HUDEP-2 (cell line): ENCODE data around the gene COL27A1.
"Not testable (repeated sequence)": the region's sequence is repeated elsewhere in the genome, so short reads cannot be mapped to it uniquely, and the experiment has no call there.

Experiments
- DNase-seq, 76 experiments: peaks; one replicate each; lab custom pipeline; 2025; ENCODE audit not compliant: unreplicated experiment in 76 of 76; lab: John Stamatoyannopoulos, UW

The COL27A1 gene

DNA sequence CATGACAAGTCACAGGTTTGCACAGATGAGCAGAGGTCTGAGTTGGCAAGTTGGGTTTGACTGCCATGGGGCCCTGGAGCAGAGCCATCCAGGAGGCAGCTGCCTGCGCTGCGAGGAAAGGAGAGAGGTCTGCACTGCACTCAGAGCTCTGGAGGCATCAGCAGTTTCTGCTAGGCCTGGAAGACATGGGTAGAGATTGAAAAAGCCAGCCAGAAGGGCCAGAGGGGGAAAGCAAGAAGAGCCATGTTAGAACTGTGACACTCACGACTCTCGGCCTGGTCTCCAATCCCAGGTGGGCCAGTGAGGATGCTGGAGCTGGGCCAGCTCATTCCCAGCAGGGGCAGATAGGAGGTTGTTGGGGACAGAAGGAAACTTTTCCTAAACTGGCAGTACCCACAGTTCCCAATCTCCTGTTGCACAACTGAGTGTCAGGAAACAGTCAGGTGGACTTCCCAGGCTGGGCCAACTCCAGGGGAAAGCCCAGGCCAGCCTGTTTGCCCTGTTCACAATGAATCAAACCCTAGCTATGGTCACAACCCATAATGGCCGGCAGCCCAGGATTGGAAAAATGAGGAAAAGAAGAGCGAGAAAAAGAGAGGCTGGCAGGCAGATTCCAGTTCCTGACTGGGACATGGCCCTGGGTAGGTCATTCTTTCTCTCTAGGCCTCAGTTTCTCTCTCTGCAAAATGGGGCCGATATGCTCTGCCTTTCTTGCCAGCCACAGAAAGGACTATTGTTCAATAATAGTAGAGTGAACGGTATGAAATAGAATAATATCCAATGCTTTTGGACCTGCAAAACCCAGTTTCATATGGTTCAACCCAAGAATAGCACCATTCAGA is 159.8 kb downstream of the COL27A1 start:
- DNase-seq, result no peak

DNA sequence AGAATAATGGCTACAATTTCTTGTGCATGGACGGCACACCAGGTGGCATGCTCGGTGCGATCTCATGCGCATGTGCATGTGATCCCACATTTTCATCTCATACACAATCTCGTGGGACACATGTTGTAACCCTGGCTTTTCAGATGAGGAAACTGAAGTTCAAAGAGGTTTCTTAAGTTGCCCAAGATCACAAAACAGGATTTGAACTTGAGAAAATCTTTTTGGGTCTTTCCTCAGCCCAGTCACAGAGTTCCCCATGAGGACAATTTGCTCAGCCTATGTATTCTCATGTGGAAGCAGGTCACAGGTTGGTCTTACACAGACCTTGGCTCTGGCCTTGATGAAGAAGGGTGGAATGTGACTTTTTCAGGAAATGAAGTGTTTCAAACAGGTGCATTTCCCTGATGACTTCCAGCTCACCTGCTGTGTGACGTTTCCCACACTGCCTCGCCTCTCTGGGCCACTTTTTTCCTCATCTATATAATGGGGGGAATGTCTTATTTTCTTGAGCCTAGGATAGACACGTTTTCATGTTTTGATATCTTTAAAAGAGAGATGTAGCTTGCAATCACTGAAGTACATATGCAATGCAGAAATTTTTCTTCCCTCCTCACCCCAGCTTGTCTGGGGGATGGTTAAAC is 160.5 kb downstream of the COL27A1 start:
- DNase-seq, result no peak

DNA sequence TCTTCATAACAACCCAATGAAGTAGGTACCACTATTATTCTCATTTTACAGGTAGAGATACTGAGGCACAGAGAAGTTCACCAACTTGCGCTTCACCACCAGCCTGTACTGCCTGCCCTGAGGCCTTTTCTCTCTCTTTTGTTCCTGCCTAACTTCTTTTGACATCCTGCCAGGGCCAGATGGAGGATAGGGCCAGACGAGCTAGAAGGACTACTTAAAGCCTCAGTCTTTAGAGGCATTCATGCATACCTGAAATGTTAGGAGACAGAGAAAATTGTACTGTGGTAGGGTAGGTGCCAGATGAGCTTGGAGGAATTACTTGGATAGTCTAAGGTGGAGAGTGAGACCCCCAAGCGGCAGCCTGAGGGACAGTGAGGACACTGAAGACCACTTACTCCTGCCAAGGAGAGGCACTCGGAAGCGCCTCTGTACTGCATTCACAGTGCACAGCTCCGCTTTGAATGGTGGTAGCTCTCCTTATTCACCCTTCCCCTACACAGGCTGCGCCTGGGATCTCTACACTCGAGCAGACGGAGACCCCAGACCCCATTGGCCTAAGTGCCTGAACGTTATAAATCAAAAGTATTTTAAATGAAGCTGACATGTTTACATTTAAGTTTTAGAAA is 161.4 kb downstream of the COL27A1 start:
- DNase-seq, result no peak

GRCh38 chr9:114317665-114318357 is 162.5 kb downstream of the COL27A1 start:
- DNase-seq, result no peak

DNA sequence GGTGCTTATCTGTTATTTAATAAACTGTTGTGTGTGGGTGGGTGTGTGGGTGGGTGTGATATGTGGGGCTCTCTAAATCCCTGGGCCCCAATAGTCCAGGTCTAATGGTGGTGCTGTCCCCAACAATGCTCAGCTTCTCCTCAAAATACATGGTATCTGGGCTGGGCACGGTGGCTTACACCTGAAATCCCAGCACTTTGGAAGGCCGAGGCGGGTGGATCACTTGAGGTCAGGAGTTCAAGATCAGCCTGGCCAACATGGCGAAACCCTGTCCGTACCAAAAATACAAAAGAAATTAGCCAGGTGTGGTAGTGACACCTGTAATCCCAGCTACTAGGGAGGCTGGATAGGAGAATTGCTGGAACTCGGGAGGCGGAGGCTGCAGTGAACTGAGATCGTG is 163.1 kb downstream of the COL27A1 start:
- DNase-seq, result no peak

DNA sequence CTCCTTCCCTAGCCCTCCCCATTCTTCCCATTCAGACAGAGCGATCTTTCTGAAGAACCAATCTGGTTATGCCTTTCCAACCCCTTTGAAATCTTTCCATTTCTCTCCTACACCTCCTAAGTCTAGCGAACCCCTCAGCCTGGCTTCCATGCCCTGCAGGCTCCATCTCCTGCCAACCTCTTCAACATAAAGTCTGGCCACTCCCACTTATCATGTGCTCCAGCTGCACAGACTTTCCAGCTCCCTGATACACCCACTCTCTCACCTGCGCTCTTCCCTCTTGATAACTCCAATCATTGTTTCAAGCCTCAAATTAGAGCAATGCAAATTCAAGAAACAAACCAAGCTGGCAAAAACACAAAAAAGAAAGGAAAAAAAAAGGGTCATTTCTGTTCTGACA is 163.8 kb downstream of the COL27A1 start:
- DNase-seq, result no peak

DNA sequence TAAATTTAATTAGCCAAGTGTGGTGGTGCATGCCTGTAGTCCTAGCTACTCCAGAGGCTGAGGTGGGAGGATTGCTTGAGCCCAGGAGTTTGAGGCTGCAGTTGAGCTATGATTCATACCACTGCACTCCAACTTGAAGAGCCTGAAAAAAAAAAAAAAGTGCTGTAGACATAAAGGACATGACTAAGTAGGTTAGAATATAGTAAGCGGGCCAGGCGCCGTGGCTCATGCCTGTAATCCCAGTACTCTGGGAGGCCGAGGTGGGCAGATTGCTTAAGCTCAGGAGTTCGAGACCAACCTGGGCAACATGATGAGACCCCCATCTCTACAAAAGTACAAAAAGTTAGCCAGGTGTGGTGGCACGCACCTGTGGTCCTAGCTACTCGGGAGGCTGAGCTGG is 165.4 kb downstream of the COL27A1 start:
- not testable (repeated sequence) for DNase-seq

DNA sequence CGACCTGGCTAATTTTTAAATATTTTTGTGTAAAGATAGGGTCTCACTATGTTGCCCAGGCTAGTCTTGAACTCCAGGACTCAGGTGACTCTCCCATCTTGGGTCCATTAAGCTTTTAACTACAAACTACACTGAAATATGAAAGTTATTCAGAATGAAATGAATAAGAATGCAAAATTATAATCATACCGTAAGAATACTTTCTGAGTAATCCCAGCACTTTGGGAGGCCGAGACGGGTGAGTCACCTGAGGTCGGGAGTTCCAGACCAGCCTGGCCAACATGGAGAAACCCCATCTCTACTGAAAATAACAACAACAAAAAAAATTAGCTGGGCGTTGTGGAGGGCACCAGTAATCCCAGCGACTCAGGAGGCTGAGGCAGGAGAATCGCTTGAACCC is 166.4 kb downstream of the COL27A1 start:
- DNase-seq, result no peak

DNA sequence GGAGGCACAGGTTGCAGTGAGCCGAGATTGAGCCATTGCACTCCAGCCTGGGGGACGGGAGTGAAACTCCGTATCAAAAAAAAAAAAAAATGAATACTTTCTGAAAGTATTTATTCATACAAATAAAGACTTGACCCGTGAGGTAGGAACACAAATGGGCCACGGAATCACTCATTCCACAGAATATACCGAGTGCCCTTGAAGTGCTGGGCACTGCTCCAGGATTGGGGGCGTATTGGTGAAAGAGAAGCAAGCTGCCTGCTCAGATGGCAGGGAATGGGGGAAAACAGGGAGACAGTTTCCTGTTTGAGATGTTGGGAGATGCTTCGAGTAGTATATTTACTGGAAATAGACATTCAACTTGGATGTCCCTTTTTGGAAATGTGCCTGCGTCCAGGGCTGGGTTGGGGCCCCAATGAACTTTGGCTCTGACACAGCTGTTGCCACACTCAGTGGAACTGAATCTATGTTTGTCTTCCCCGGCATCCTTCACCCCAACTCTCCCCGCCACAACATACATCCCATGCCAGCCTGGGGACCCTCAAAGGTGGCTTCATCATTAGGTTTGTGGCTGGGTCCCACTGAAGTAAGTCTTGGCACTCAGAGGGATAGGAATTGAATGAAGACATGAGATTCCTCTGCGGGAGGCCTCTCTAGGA is 167.0 kb downstream of the COL27A1 start:
- not testable (repeated sequence) for DNase-seq

- DNase-seq, result not testable (repeated sequence)
Measured at GRCh38 chr9:114322831-114323531, 167.6 kb downstream of the COL27A1 start, which contains the start of gene ORM1. Gene ORM1, plus strand, starts transcription at chr9:114323098. Its CDS starts 36 bp downstream, at chr9:114323134.

GRCh38 chr9:114323849-114324248 is 168.5 kb downstream of the COL27A1 start:
- not testable (repeated sequence) for DNase-seq

- no peak for DNase-seq
Measured at GRCh38 chr9:114324492-114324891, 169.2 kb downstream of the COL27A1 start.

- DNase-seq, result not testable (repeated sequence)
Measured at GRCh38 chr9:114324965-114325364, 169.6 kb downstream of the COL27A1 start.

- not testable (repeated sequence) for DNase-seq
Measured at GRCh38 chr9:114325684-114326254, 170.4 kb downstream of the COL27A1 start.

DNA sequence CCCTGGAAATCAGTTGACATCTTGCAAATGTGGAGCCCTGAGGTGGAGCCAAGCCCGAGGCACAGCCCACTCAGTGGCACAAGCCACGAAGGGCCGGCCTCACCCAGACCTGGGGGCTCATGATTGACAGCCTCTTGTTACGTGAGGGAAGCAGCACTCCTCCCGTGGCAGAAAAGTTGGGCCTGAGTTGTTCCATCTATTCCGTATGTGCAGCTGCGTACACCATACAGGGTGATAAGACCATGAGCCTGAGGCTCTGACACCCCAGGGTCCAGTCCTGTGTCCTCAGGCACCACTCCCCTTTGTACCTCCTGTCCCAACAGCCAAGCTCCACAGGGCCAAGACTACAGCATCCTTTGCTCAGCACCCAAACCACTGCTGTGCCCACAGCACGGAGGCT is 172.4 kb downstream of the COL27A1 start:
- DNase-seq, result no peak

- not testable (repeated sequence) for DNase-seq
Measured at GRCh38 chr9:114328357-114328820, 173.1 kb downstream of the COL27A1 start.

- DNase-seq, result not testable (repeated sequence)
Measured at GRCh38 chr9:114328937-114329624, 173.7 kb downstream of the COL27A1 start.

DNA sequence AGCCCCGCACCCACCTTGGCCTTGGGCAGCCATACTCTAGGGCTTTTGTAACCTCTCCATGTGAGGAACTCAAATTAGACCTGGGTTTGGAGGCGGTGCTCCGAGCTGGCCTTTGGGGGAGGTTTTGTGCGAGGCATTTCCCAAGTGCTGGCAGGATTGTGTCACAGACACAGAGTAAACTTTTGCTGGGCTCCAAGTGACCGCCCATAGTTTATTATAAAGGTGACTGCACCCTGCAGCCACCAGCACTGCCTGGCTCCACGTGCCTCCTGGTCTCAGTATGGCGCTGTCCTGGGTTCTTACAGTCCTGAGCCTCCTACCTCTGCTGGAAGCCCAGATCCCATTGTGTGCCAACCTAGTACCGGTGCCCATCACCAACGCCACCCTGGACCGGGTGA is 174.3 kb downstream of the COL27A1 start, which contains the start of gene ORM2:
ORM2 (plus strand) TSS at position 245 of the 398 bp plus-strand sequence; CDS start at position 281, 36 bp downstream.
- not testable (repeated sequence) for DNase-seq

GRCh38 chr9:114330636-114331035 is 175.3 kb downstream of the COL27A1 start:
- DNase-seq, result no peak
